Smooth muscle cell (in vitro differentiated cells): ENCODE measurements around the gene PGR. TPM values are rescaled to one million over a fixed set of nuclear protein-coding genes. Genes with fewer than 3 reads are reported as not detected.

Experiments
- DNase-seq: peaks from one replicate; lab custom pipeline; 2025; ENCODE audit not compliant: unreplicated experiment; lab: John Stamatoyannopoulos, UW
- H2AFZ ChIP-seq: fragments of 200-600 bp; sonication (generic); 2 replicates; pipeline ENCODE4 v1.6.0; 2016; ENCODE audit warnings: antibody characterized with exemption, low read depth, mild to moderate bottlenecking
- H3F3A ChIP-seq: fragments of 200-600 bp; sonication (generic); 2 replicates; pipeline ENCODE4 v1.6.0; 2017; ENCODE audit warnings: antibody characterized with exemption, low read depth
- H3K27ac ChIP-seq: fragments of 200-600 bp; sonication (generic); 2 replicates; pipeline ENCODE4 v1.5.1; 2016; ENCODE audit warnings: low read depth, mild to moderate bottlenecking
- H3K27me3 ChIP-seq: fragments of 200-600 bp; sonication (generic); 2 replicates; pipeline ENCODE4 v1.6.1; 2016; ENCODE audit warnings: low read depth, mild to moderate bottlenecking
- H3K36me3 ChIP-seq: fragments of 200-600 bp; sonication (generic); 2 replicates; pipeline ENCODE4 v1.5.1; 2016; ENCODE audit warnings: low read depth
- H3K4me1 ChIP-seq: fragments of 200-600 bp; sonication (generic); 2 replicates; pipeline ENCODE4 v1.5.1; 2016; ENCODE audit warnings: low read depth
- H3K4me2 ChIP-seq: fragments of 200-600 bp; sonication (generic); 2 replicates; pipeline ENCODE4 v1.6.0; 2016; ENCODE audit warnings: mild to moderate bottlenecking
- H3K4me3 ChIP-seq: fragments of 200-600 bp; sonication (generic); 2 replicates; pipeline ENCODE4 v1.5.1; 2016; ENCODE audit warnings: mild to moderate bottlenecking
- H3K79me2 ChIP-seq: fragments of 200-600 bp; sonication (generic); 2 replicates; pipeline ENCODE4 v1.6.0; 2016; ENCODE audit warnings: low read depth, mild to moderate bottlenecking
- H3K9ac ChIP-seq: fragments of 200-600 bp; sonication (generic); 2 replicates; pipeline ENCODE4 v1.6.0; 2016; ENCODE audit warnings: low read depth
- H3K9me3 ChIP-seq: fragments of 200-600 bp; sonication (generic); replicated peaks from 2 replicates; pipeline ENCODE4 v1.5.1; 2016; ENCODE audit warnings: low read depth
- H4K20me1 ChIP-seq: fragments of 200-600 bp; sonication (generic); 2 replicates; pipeline ENCODE4 v1.6.0; 2016; ENCODE audit warnings: low read depth
- CTCF ChIP-seq: fragments of 200-600 bp; sonication (generic); IDR thresholded peaks from 2 replicates; pipeline ENCODE4 v1.5.1; 2017; ENCODE audit warnings: borderline replicate concordance, mild to moderate bottlenecking, antibody characterized with exemption; ENCODE audit not compliant: insufficient read depth, poor library complexity, severe bottlenecking
- WGBS: methylation state at CpG from one replicate; pipeline ENCODE4 v1.1.7; 2016; ENCODE audit warnings: low lambda C conversion rate; 5-methylcytosine and 5-hydroxymethylcytosine counted together
- polyA plus RNA-seq: library from polyadenylated mRNA; unstranded; fragments of >200 nt; fragmentation: Nextera tagmentation; extraction: Ambion mirVana; gene quantifications from 2 replicates; pipeline ENCODE4 v1.2.1, GENCODE V29; 2016
- total RNA-seq: library from RNA; depleted of rRNA; stranded (reverse); fragments of >200 nt; gene quantifications from 2 replicates; pipeline ENCODE4 v1.2.3, GENCODE V29; 2014

Gene PGR
- total and polyA plus RNA-seq, 2 experiments from 2014 or later: 0.27 to 0.85 TPM

- no peak for DNase-seq
- no peaks in the 10 kb centered on the region for H3K27me3 ChIP-seq
- no peaks in the 10 kb centered on the region for H3F3A ChIP-seq
- H4K20me1 ChIP-seq: no peaks in the 10 kb centered on the region
- no peaks in the 10 kb centered on the region for H3K79me2 ChIP-seq
- H3K27ac ChIP-seq: no peak overlapping the region
- no peaks in the 10 kb centered on the region for H3K9me3 ChIP-seq
- no peaks in the 10 kb centered on the region for H3K36me3 ChIP-seq
- H3K4me2 ChIP-seq: no peak overlapping the region
- no peak for TF ChIP-seq CTCF
- H3K4me3 ChIP-seq: no peak overlapping the region
- WGBS: 56% methylated on average over 5 of the region's 5 CpGs
- no peak overlapping the region for H2AFZ ChIP-seq
- H3K9ac ChIP-seq: no peak overlapping the region
- no peaks in the 10 kb centered on the region for H3K4me1 ChIP-seq
Observed at GRCh38 chr11:101090679-101091270, 38.8 kb downstream of the PGR start.

GRCh38 chr11:101083335-101083734 lies 46.3 kb downstream of the PGR start:
- 100% methylated on average over 1 of the region's 1 CpG for WGBS
- Histone ChIP-seq H2AFZ (no peak overlapping the region), H3K9me3 (no peaks in the 10 kb centered on the region), H3K4me1 (no peaks in the 10 kb centered on the region), H3K9ac (no peak overlapping the region), H3F3A (no peaks in the 10 kb centered on the region), H3K4me3 (no peak overlapping the region), H3K4me2 (no peak overlapping the region), H3K79me2 (no peaks in the 10 kb centered on the region), H3K27ac (no peak overlapping the region), H4K20me1 (no peaks in the 10 kb centered on the region), H3K27me3 (no peaks in the 10 kb centered on the region), H3K36me3 (no peaks in the 10 kb centered on the region)
- DNase-seq: no peak
- no peak for TF ChIP-seq CTCF

DNA sequence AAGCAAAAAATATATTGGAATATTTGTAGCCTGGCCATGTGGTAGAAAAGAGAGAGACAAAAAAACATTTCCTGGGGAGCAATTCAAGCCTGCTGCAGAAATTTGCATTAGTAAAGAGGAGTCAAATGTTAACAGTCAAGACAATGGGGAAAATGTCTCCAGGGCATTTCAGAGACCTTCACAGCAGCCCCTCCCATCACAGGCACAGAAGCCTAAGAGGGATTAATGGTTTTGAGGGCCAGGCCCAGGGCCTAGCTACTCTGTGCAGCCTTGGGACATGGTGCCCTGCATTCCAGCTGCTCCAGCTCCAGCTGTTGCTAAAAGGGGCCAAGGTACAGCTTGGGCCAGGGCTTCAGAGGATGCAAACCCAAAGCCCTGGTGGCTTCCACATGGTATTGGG lies 46.8 kb downstream of the PGR start:
- no peaks in the 10 kb centered on the region for H3K27me3 ChIP-seq
- H3K36me3 ChIP-seq: no peaks in the 10 kb centered on the region
- H3K4me1 ChIP-seq: no peaks in the 10 kb centered on the region
- H4K20me1 ChIP-seq: no peaks in the 10 kb centered on the region
- no peaks in the 10 kb centered on the region for H3F3A ChIP-seq
- no peak for DNase-seq
- H3K9me3 ChIP-seq: no peaks in the 10 kb centered on the region
- H3K9ac ChIP-seq: no peak overlapping the region
- TF ChIP-seq CTCF: no peak
- no peaks in the 10 kb centered on the region for H3K79me2 ChIP-seq
- no peak overlapping the region for H3K27ac ChIP-seq
- H2AFZ ChIP-seq: no peak overlapping the region
- H3K4me2 ChIP-seq: no peak overlapping the region
- H3K4me3 ChIP-seq: no peak overlapping the region

DNA sequence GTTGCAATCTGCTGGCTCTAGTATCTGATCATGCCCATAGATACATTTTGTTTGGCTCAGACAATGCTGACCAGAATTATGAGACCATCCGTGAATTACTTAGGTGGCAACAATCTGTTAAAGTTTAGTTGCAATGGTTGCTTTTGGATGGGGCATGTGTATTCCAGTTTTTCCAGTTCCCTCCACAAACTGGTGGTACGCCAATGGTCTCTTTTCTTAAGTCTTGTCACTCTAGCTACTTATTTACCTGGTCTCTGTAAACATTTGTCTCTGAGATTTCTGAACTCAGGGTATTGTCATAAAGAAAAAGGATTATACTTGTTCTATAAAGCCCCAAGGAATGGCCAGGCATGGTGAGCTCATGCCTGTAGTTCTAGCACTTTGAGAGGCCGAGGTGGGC lies 65.9 kb downstream of the PGR start:
- Histone ChIP-seq H3K36me3 (no peaks in the 10 kb centered on the region), H2AFZ (no peak overlapping the region), H3K4me2 (no peak overlapping the region), H3K79me2 (no peaks in the 10 kb centered on the region), H3K9ac (no peak overlapping the region), H3K9me3 (no peaks in the 10 kb centered on the region), H3F3A (no peaks in the 10 kb centered on the region), H3K27ac (no peak overlapping the region), H3K4me3 (no peak overlapping the region), H4K20me1 (no peaks in the 10 kb centered on the region), H3K27me3 (no peaks in the 10 kb centered on the region), H3K4me1 (no peaks in the 10 kb centered on the region)
- no peak for TF ChIP-seq CTCF
- no peak for DNase-seq
- WGBS: 94% methylated on average over 3 of the region's 3 CpGs
